Measurements from ENCODE around the gene ARMH3.
A peak's percentile ranks its signal among the peaks of the same experiment; 100 is the strongest.

Gene ARMH3

GRCh38 chr10:101857802-101858476 lies 198.0 kb downstream of the ARMH3 start:
- no peak for DNase-seq (ENCODE audit: low read depth in 2 of 2)

GRCh38 chr10:101856626-101857025 lies 199.3 kb downstream of the ARMH3 start:
- DNase-seq (ENCODE audit: low read depth in 2 of 2) = no peak

- DNase-seq (ENCODE audit: low read depth in 2 of 2) = no peak
Measured at GRCh38 chr10:101851411-101852116, 204.4 kb downstream of the ARMH3 start.

- no peak for DNase-seq (ENCODE audit: low read depth in 2 of 2)
Measured at GRCh38 chr10:101850749-101851148, 205.2 kb downstream of the ARMH3 start.

GRCh38 chr10:101848894-101849351 lies 207.1 kb downstream of the ARMH3 start:
- DNase-seq (ENCODE audit: low read depth in 2 of 2) = no peak

- no peak for DNase-seq (ENCODE audit: low read depth in 2 of 2)
Measured at GRCh38 chr10:101848408-101848807, 207.6 kb downstream of the ARMH3 start.

GRCh38 chr10:101845893-101846292 lies 210.1 kb downstream of the ARMH3 start:
- DNase-seq (ENCODE audit: low read depth in 2 of 2) = no peak

- no peak for DNase-seq (ENCODE audit: low read depth in 2 of 2)
Measured at GRCh38 chr10:101843032-101844021, 212.6 kb downstream of the ARMH3 start, which contains the start of gene KCNIP2. Gene KCNIP2, minus strand, starts transcription at chr10:101843800. Its CDS starts 232 bp downstream, at chr10:101843568.

GRCh38 chr10:101841826-101842225 lies 214.1 kb downstream of the ARMH3 start:
- DNase-seq (ENCODE audit: low read depth in 2 of 2) = no peak

GRCh38 chr10:101840741-101841453 lies 215.1 kb downstream of the ARMH3 start:
- peak; percentile 34 to 40 for DNase-seq (ENCODE audit: low read depth in 2 of 2)

- no peak for DNase-seq (ENCODE audit: low read depth in 2 of 2)
Measured at GRCh38 chr10:101840102-101840684, 215.8 kb downstream of the ARMH3 start.

- no peak for DNase-seq (ENCODE audit: low read depth in 2 of 2)
Measured at GRCh38 chr10:101839416-101840063, 216.4 kb downstream of the ARMH3 start.

- no peak for DNase-seq (ENCODE audit: low read depth in 2 of 2)
Measured at GRCh38 chr10:101839002-101839401, 217.0 kb downstream of the ARMH3 start.

GRCh38 chr10:101838416-101838970 lies 217.5 kb downstream of the ARMH3 start:
- no peak for DNase-seq (ENCODE audit: low read depth in 2 of 2)

- no peak for DNase-seq (ENCODE audit: low read depth in 2 of 2)
Measured at GRCh38 chr10:101837748-101838147, 218.2 kb downstream of the ARMH3 start.

- no peak for DNase-seq (ENCODE audit: low read depth in 2 of 2)
Measured at GRCh38 chr10:101835362-101835761, 220.6 kb downstream of the ARMH3 start.

- DNase-seq (ENCODE audit: low read depth in 2 of 2) = no peak
Measured at GRCh38 chr10:101834341-101834740, 221.6 kb downstream of the ARMH3 start.

- DNase-seq (ENCODE audit: low read depth in 2 of 2) = no peak
Measured at GRCh38 chr10:101833466-101833865, 222.5 kb downstream of the ARMH3 start.

GRCh38 chr10:101832325-101832771 lies 223.6 kb downstream of the ARMH3 start:
- DNase-seq (ENCODE audit: low read depth in 2 of 2) = no peak

Data from fibroblast of skin of left biceps (primary cell).